GM12878 (cell line): ENCODE data around the gene ANKRD13C. TPM values are rescaled to one million over a fixed set of nuclear protein-coding genes. Genes with fewer than 3 reads are reported as not detected.

ENCODE experiments used
- ATAC-seq: fragments of 200-7000 bp; cut with Tn5 transposase; 3 replicates; pipeline ENCODE4 v1.9.1; 2020; ENCODE audit warnings: mild to moderate bottlenecking, moderate library complexity
- BruUV-seq: library from RNA; stranded (reverse); fragments of 400-500 nt; replicated peaks from 2 replicates; lab custom pipeline; 2021; lab: Mats Ljungman, UMichigan
- CTCF ChIA-PET: fragments of 300-600 bp; sonication (Branson Sonifier 250); formaldehyde crosslinking; extraction: SDS; loops from one replicate; lab custom pipeline; 2021; ENCODE audit warnings: inconsistent platforms; lab: Yijun Ruan, JAX
- POLR2A ChIA-PET: fragments of 350-600 bp; formaldehyde crosslinking; extraction: SDS; loops from one replicate; lab custom pipeline; 2021; ENCODE audit warnings: inconsistent platforms; lab: Charles Lee
- RAD21 ChIA-PET: fragments of 300-600 bp; sonication (Branson Sonifier 250); formaldehyde crosslinking; loops from one replicate; lab custom pipeline; 2023; ENCODE audit warnings: antibody characterized with exemption; ENCODE audit not compliant: unreplicated experiment; lab: Charles Lee
- SMC1A ChIA-PET: fragments of 300-600 bp; sonication (Branson Sonifier 250); formaldehyde crosslinking; loops from one replicate; lab custom pipeline; 2023; ENCODE audit not compliant: unreplicated experiment, uncharacterized antibody; lab: Charles Lee
- DNase-seq: peaks from one replicate; pipeline ENCODE4 v3.0.0-alpha.2; 2011; ENCODE audit warnings: low read depth, low spot score
- FAIRE-seq: peaks from 3 replicates; lab custom pipeline; 2011; peaks lifted over from hg19 to GRCh38; lab: Jason Lieb, UNC
- H2AFZ ChIP-seq: 2 replicates; pipeline ENCODE4 v1.6.0; 2011; ENCODE audit warnings: low read depth, low read length, control low read depth; ENCODE audit not compliant: control insufficient read depth
- H3K27ac ChIP-seq: 2 replicates; pipeline ENCODE4 v1.5.1; 2011; ENCODE audit warnings: control low read depth; ENCODE audit not compliant: control insufficient read depth, insufficient read depth
- H3K27me3 ChIP-seq, 2 experiments: replicated peaks in 1 of 2; 2 replicates each; pipeline versions ENCODE4 v1.6.0 to v1.6.1; 2011; ENCODE audit warnings: low read length in 1 of 2; ENCODE audit not compliant: control insufficient read depth in 2 of 2, insufficient read depth in 2 of 2
- H3K36me3 ChIP-seq, 2 experiments: 2 replicates each; pipeline ENCODE4 v1.5.1; 2011; ENCODE audit warnings: low read length in 1 of 2; ENCODE audit not compliant: control insufficient read depth in 2 of 2, insufficient read depth in 2 of 2
- H3K4me1 ChIP-seq: 2 replicates; pipeline ENCODE4 v1.6.1; 2011; ENCODE audit warnings: mild to moderate bottlenecking, low read length, moderate library complexity, mixed read lengths; ENCODE audit not compliant: control insufficient read depth, insufficient read depth
- H3K4me2 ChIP-seq: 2 replicates; pipeline ENCODE4 v1.6.0; 2011; ENCODE audit warnings: control low read depth; ENCODE audit not compliant: control insufficient read depth, insufficient read depth
- H3K4me3 ChIP-seq: fragments of 200-600 bp; sonication (generic); 2 replicates; pipeline ENCODE4 v1.5.1; 2016
- H3K79me2 ChIP-seq: 2 replicates; pipeline ENCODE4 v1.6.0; 2011; ENCODE audit warnings: low read length; ENCODE audit not compliant: control insufficient read depth, insufficient read depth
- H3K9ac ChIP-seq: 2 replicates; pipeline ENCODE4 v1.8.0; 2011; ENCODE audit warnings: low read length, control low read depth, mixed read lengths; ENCODE audit not compliant: control insufficient read depth, insufficient read depth
- H3K9me3 ChIP-seq: replicated peaks from 3 replicates; pipeline ENCODE4 v1.5.1; 2011; ENCODE audit warnings: mild to moderate bottlenecking, low read length; ENCODE audit not compliant: control insufficient read depth, insufficient read depth
- H4K20me1 ChIP-seq: 2 replicates; pipeline ENCODE4 v1.6.0; 2011; ENCODE audit not compliant: control insufficient read depth, insufficient read depth
- CBX3 ChIP-seq: fragments of 200-600 bp; sonication (generic); IDR thresholded peaks from 2 replicates; pipeline ENCODE4 v1.6.1; 2016; ENCODE audit warnings: low read depth, borderline replicate concordance
- CEBPZ ChIP-seq: fragments of 150-350 bp; IDR thresholded peaks from 2 replicates; pipeline ENCODE4 v1.6.1; 2016; ENCODE audit warnings: low read depth, low read length
- EED ChIP-seq: sonication (generic); IDR thresholded peaks from 2 replicates; pipeline ENCODE4 v1.6.1; 2016; ENCODE audit warnings: antibody characterized with exemption, low read depth
- ESRRA ChIP-seq: IDR thresholded peaks from 2 replicates; pipeline ENCODE4 v1.6.1; 2012; ENCODE audit warnings: mild to moderate bottlenecking, low read length, improper control_type of control experiment
- IKZF2 ChIP-seq, 2 experiments: fragments of 450-650 bp; IDR thresholded peaks; 2 replicates each; pipeline ENCODE4 v1.6.1; 2017; ENCODE audit warnings: mild to moderate bottlenecking in 2 of 2, moderate library complexity in 2 of 2
- JUNB ChIP-seq: IDR thresholded peaks from 2 replicates; pipeline ENCODE4 v1.6.1; 2016; ENCODE audit warnings: antibody characterized with exemption, mild to moderate bottlenecking
- MTA2 ChIP-seq: fragments of 450-650 bp; IDR thresholded peaks from 2 replicates; pipeline ENCODE4 v1.6.1; 2016; ENCODE audit warnings: low read depth, mild to moderate bottlenecking, moderate library complexity
- NBN ChIP-seq: fragments of 450-650 bp; IDR thresholded peaks from 2 replicates; pipeline ENCODE4 v1.6.1; 2016
- POLR2A ChIP-seq: IDR thresholded peaks from 2 replicates; pipeline ENCODE4 v1.6.1; 2011; ENCODE audit warnings: low read depth, mild to moderate bottlenecking, low read length
- ZBTB11 ChIP-seq: fragments of 450-650 bp; formaldehyde crosslinking; IDR thresholded peaks from 2 replicates; pipeline ENCODE4 v1.5.0; 2022; ENCODE audit warnings: mild to moderate bottlenecking, missing genetic modification characterization
- ZBTB4 ChIP-seq: fragments of 450-650 bp; formaldehyde crosslinking; IDR thresholded peaks from 2 replicates; pipeline ENCODE4 v1.4.0; 2022; ENCODE audit warnings: mild to moderate bottlenecking, moderate library complexity
- WGBS: methylation state at CpG from one replicate; pipeline ENCODE4 v1.1.6; 2016; ENCODE audit warnings: low lambda C conversion rate; ENCODE audit not compliant: insufficient replicate concordance, insufficient coverage; ENCODE audit errors: missing lambda C conversion rate; 5-methylcytosine and 5-hydroxymethylcytosine counted together
- in situ Hi-C: fragments of 300-500 bp; cut with MboI; formaldehyde crosslinking; loops from 9 replicates; pipeline ENCODE4 v1.14.3; 2018; ENCODE audit warnings: mixed read lengths
- intact Hi-C: fragments of 100-400 bp; cut with micrococcal nuclease; formaldehyde crosslinking; loops from one replicate; pipeline ENCODE4 v1.14.2; 2022; ENCODE audit not compliant: unreplicated experiment
- polyA plus RNA-seq, 11 experiments: library from polyadenylated mRNA; depleted of rRNA in 4 of 11; unstranded in 6 of 11; stranded (reverse) in 5 of 11; fragments of >200 nt; fragmentation: Nextera tagmentation in 4 of 11; fragmentation: Illumina TruSeq in 1 of 11; extraction: Ambion mirVana in 4 of 11; extraction: Trizol in 1 of 11; gene quantifications; 1 replicate in 1 of 11; 2 replicates in 10 of 11; pipeline versions ENCODE4 v1.2.1 to v1.2.3, GENCODE V29; 2011 to 2016; ENCODE audit warnings: inconsistent platforms in 2 of 11, missing spikeins in 2 of 11, low read depth in 1 of 11
- total RNA-seq, 4 experiments: library from RNA; depleted of rRNA in 3 of 4; stranded (reverse); fragments of >200 nt in 3 of 4; fragmentation: Illumina TruSeq in 1 of 4; extraction: Trizol in 1 of 4; gene quantifications; 2 replicates each; pipeline versions ENCODE4 v1.2.1 to v1.2.3, GENCODE V29; 2013 to 2021
- TF ChIP-seq, protein P1 (sequence below): IDR thresholded peaks from 2 replicates; pipeline ENCODE4 v1.6.1; 2011; ENCODE audit warnings: low read depth, mild to moderate bottlenecking, low read length, moderate library complexity, borderline replicate concordance; ENCODE audit errors: extremely low read depth
- TF ChIP-seq, protein P2 (sequence below): fragments of 450-650 bp; IDR thresholded peaks from 2 replicates; pipeline ENCODE4 v1.6.1; 2016; ENCODE audit warnings: mild to moderate bottlenecking

The ANKRD13C gene
- total and polyA plus RNA-seq, 10 of the 15 experiments (the other 5 are each of a cell fraction or from before 2014, with no cell fraction given) = 3.7 to 24.4 (median 14.1) TPM

GRCh38 chr1:70264839-70265238 is 89.7 kb downstream of the ANKRD13C start:
- Histone ChIP-seq H3K4me3 (no peak overlapping the region), H3K27ac (no peak overlapping the region), H3K4me1 (no peaks in the 10 kb centered on the region), H3K4me2 (no peak overlapping the region), H4K20me1 (no peaks in the 10 kb centered on the region), H3K79me2 (no peaks in the 10 kb centered on the region), H3K9me3 (no peaks in the 10 kb centered on the region; the same call in 2 of the 3 replicates), H2AFZ (no peak overlapping the region), H3K27me3 (no peaks in the 10 kb centered on the region), H3K36me3 (no peaks in the 10 kb centered on the region; a peak in 1 of 4 replicates), H3K9ac (no peak overlapping the region)
- ChIA-PET SMC1A (interaction anchor here (0.6 to 0.7 kb wide), 2 partner anchors 14 to 29 kb away, joined by 3 to 4 read pairs; no protein-coding TSS in a partner anchor), POLR2A (interaction anchor here (0.6 kb wide), 1 partner anchor 253 kb away, joined by 4 read pairs; no protein-coding TSS in a partner anchor), CTCF (interaction anchor here (0.6 kb wide), 1 partner anchor 29 kb away, joined by 3 read pairs; no protein-coding TSS in a partner anchor), RAD21 (no interaction called here)
- DNase-seq = no peak
- no peak for ATAC-seq
- intact Hi-C loops = loop anchor here (5.0 kb wide), 1 partner anchor 247 kb away; no protein-coding TSS in a partner anchor
- BruUV-seq = no TSS peak
- FAIRE-seq = no peak
- 96% methylated on average over 7 of the region's 7 CpGs for whole genome bisulfite sequencing
- in situ Hi-C loops = no loop called here
- TF ChIP-seq, protein P1, sequence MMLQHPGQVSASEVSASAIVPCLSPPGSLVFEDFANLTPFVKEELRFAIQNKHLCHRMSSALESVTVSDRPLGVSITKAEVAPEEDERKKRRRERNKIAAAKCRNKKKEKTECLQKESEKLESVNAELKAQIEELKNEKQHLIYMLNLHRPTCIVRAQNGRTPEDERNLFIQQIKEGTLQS = no peak
- TF ChIP-seq, protein P2, sequence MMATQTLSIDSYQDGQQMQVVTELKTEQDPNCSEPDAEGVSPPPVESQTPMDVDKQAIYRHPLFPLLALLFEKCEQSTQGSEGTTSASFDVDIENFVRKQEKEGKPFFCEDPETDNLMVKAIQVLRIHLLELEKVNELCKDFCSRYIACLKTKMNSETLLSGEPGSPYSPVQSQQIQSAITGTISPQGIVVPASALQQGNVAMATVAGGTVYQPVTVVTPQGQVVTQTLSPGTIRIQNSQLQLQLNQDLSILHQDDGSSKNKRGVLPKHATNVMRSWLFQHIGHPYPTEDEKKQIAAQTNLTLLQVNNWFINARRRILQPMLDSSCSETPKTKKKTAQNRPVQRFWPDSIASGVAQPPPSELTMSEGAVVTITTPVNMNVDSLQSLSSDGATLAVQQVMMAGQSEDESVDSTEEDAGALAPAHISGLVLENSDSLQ = no peak
- no peak for TF ChIP-seq JUNB
- no peak for TF ChIP-seq ESRRA
- TF ChIP-seq ZBTB11 (CRISPR knock-in tag) = no peak
- no peak for TF ChIP-seq EED
- no peak for TF ChIP-seq IKZF2 (IDR thresholded peaks at IDR 0.05)
- no peak for TF ChIP-seq NBN
- TF ChIP-seq MTA2 = no peak
- no peak for TF ChIP-seq CBX3
- TF ChIP-seq CEBPZ = no peak
- TF ChIP-seq POLR2A = no peak
- TF ChIP-seq ZBTB4 = no peak
